Thymus (tissue), 11 donors: ENCODE measurements around the gene MT1M. TPM values are rescaled to one million over a fixed set of nuclear protein-coding genes. Genes with fewer than 3 reads are reported as not detected.

Experiments used
- DNase-seq, 9 donors: peaks; one replicate each; pipeline ENCODE4 v3.0.0-alpha.2; 2013; ENCODE audit warnings: low spot score in 9 of 9, low read depth in 6 of 9, missing footprints in 1 of 9
- H3K27ac ChIP-seq, 2 donors: one replicate each; pipeline ENCODE4 v1.5.1; 2013; ENCODE audit warnings: control low read depth in 1 of 2, low read depth in 1 of 2, low read length in 1 of 2, mild to moderate bottlenecking in 1 of 2, moderate library complexity in 1 of 2
- H3K27me3 ChIP-seq, 2 donors: one replicate each; pipeline ENCODE4 v1.5.1; 2013; ENCODE audit warnings: low read length in 1 of 2; ENCODE audit not compliant: control insufficient read depth in 2 of 2, insufficient read depth in 1 of 2
- H3K36me3 ChIP-seq, 2 donors: one replicate each; pipeline ENCODE4 v1.5.1; 2013; ENCODE audit warnings: low read length in 1 of 2, mild to moderate bottlenecking in 1 of 2, moderate library complexity in 1 of 2; ENCODE audit not compliant: control insufficient read depth in 2 of 2, insufficient read depth in 2 of 2
- H3K4me1 ChIP-seq, 2 donors: one replicate each; pipeline ENCODE4 v1.5.1; 2013; ENCODE audit warnings: low read length in 2 of 2; ENCODE audit not compliant: control insufficient read depth in 2 of 2, insufficient read depth in 2 of 2
- H3K4me3 ChIP-seq, 2 donors: one replicate each; pipeline ENCODE4 v1.5.1; 2013; ENCODE audit warnings: low read length in 2 of 2, control low read depth in 1 of 2, mild to moderate bottlenecking in 1 of 2
- H3K9me3 ChIP-seq, 2 donors: one replicate each; pipeline ENCODE4 v1.5.1; 2013; ENCODE audit warnings: low read length in 1 of 2, mild to moderate bottlenecking in 1 of 2; ENCODE audit not compliant: control insufficient read depth in 2 of 2, insufficient read depth in 1 of 2
- WGBS: extraction: QIAGEN DNeasy Blood & Tissue Kit; methylation state at CpG from one replicate; pipeline ENCODE4 v1.1.7; 2013; 5-methylcytosine and 5-hydroxymethylcytosine counted together
- polyA plus RNA-seq: library from polyadenylated mRNA; stranded (reverse); fragments of 200-250 nt; gene quantifications from one replicate; pipeline ENCODE4 v1.2.3, GENCODE V29; 2013
- total RNA-seq: library from RNA; stranded (reverse); fragments of 120-200 nt; gene quantifications from one replicate; pipeline ENCODE4 v1.2.4, GENCODE V29; 2013
- donor health status: healthy.

The MT1M gene
- total and polyA plus RNA-seq, 2 donors: 0.28 to 97.7 TPM

DNA sequence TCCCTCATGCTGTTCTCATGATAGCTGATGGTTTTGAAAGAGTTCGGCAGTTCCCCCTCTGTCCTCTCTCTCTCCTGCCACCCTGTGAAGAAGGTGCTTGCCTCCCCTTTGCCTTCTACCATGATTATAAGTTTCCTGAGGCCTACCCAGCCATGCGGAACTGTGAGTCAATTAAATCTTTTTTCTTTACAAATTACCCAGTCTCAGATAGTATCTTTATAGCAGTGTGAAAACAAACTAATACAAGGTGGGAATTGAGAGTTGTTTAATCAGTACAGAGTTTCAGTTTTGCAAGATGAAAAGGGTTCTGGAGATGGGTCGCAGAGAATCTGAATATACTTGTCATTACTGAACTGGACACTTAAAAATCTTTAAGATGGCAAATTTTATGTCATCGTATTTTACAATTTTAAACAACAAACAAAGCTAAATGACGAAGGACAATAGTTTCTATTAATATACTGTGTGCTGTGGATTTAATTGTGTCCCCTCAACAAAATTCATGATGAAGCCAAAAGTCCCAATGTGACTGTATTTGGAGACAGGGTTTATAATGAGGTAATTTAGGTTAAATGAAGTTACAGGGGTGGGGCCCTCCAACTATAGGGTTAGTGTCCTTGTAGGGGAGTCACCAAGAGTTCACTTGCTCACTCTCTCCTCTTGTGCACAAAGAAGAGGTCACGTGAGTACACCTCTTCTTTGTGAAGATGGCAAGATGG lies 38.7 kb upstream of the MT1M start:
- DNase-seq: no peak
- Histone ChIP-seq H3K27ac (no peak overlapping the region), H3K27me3 (peaks cover 14 to 31% of the 10 kb centered on the region in 2 donors), H3K36me3 (no peaks in the 10 kb centered on the region), H3K4me1 (peaks cover 4% of the 10 kb centered on the region in 2 donors), H3K4me3 (no peak overlapping the region), H3K9me3 (no peaks in the 10 kb centered on the region)
- WGBS: 97% methylated on average over 6 of the region's 6 CpGs

DNA sequence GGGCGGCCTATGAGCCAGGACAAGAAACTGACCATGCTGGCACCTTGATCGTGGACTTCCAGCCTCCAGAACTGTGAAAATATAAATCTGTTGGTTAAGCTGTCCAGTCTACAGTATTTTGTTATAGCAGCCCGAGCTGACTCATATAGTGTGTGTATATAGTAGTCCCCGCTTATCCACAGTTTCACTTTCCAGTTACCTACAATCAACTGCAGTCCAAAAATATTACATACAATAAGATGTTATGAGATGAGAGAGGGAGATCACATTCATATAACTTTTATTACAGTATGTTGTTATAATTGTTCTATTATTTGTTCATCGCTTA lies 38.2 kb upstream of the MT1M start:
- Histone ChIP-seq H3K4me3 (no peak overlapping the region), H3K4me1 (peaks cover 2 to 4% of the 10 kb centered on the region in 2 donors), H3K36me3 (no peaks in the 10 kb centered on the region), H3K9me3 (no peaks in the 10 kb centered on the region), H3K27ac (no peak overlapping the region), H3K27me3 (peaks cover 9 to 26% of the 10 kb centered on the region in 2 donors)
- no peak for DNase-seq
- WGBS: 85% methylated on average over 5 of the region's 5 CpGs

DNA sequence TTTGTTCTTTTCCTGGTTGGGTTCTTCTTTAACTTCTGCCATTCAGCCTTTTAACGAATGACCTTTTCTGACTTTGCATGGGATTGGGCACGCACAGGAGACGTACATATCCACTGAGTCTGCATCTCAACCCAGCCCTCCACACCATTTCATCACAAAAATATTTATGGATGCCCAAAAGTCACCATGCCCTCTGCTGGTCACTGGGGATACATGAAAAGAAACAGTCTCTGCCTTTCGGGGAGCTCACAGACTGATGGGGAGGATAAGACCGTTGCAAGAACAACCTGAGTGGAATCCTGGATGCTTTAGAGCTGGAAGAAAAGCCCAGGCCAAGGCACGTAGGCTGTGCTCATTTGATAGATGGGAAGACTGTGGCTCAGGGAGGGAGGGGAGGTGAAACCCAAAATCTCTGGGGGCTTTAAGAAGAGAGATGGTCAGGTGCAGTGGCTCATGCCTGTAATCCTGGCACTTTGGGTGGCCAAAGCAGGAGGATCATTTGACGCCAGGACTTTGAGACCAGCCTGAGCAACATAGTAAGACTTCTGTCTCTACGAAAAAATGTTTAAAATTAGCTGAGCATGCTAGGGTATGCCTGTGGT lies 32.0 kb upstream of the MT1M start:
- WGBS: 40% methylated on average over 8 of the region's 8 CpGs

DNA sequence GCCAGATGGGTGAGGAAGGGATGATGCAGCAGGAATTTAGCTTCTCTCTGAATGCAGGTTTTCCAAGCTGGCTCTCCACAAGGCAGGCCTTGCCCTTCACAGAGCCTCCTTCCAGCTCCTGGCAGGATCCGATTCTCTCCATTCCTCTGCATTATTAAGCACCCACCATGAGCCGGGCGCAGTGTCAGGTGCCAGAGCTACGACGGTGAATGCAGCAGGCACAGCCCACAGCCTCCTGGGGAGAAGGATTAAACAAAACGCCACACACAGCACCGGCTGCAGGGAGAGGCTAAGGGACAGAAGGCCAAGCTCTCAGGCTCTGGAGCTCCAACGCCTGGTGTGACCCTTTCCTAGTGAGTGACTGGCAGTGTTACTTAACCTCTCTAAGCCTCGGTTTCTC lies 31.1 kb upstream of the MT1M start:
- H3K27ac ChIP-seq: no peak overlapping the region
- 82% methylated on average over 9 of the region's 9 CpGs for WGBS
- H3K9me3 ChIP-seq: no peaks in the 10 kb centered on the region
- H3K27me3 ChIP-seq: peaks cover 0 to 33% of the 10 kb centered on the region in 2 donors
- no peak overlapping the region for H3K4me3 ChIP-seq
- H3K36me3 ChIP-seq: no peaks in the 10 kb centered on the region
- no peaks in the 10 kb centered on the region for H3K4me1 ChIP-seq
- no peak for DNase-seq

More for the DNA sequence above, 32.0 kb upstream of the MT1M start:
- no peak overlapping the region for H3K27ac ChIP-seq
- peaks cover 0 to 33% of the 10 kb centered on the region in 2 donors for H3K27me3 ChIP-seq
- no peak for DNase-seq
- H3K36me3 ChIP-seq: no peaks in the 10 kb centered on the region
- H3K9me3 ChIP-seq: no peaks in the 10 kb centered on the region
- no peak overlapping the region for H3K4me3 ChIP-seq
- no peaks in the 10 kb centered on the region for H3K4me1 ChIP-seq

- H3K9me3 ChIP-seq: no peaks in the 10 kb centered on the region
- WGBS: 30% methylated on average over 4 of the region's 4 CpGs
- no peak for DNase-seq
Observed at GRCh38 chr16:56603589-56603988, 28.9 kb upstream of the MT1M start.

DNA sequence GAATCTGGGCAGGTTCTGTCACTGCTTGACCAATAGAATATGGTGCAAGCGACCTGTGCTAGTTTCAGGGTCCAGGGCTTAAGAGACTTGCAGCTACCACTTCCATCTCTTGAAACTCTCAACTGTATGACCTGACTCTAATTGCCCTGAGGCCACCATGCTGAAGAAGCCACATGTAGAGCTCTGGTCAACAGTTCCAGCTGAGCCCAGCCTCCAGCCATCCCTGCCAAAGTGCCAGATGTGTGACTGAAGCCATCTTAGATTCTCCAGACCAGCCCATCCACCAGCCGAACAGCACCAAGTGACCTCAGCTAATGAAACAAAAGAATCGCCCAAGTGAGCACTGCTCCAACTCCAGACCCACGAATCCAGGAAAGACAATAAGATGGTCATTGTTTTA lies 27.5 kb upstream of the MT1M start:
- H3K27me3 ChIP-seq: peaks cover 0 to 55% of the 10 kb centered on the region in 2 donors
- no peaks in the 10 kb centered on the region for H3K9me3 ChIP-seq
- no peak overlapping the region for H3K27ac ChIP-seq
- H3K4me3 ChIP-seq: no peak overlapping the region
- H3K4me1 ChIP-seq: peaks cover 6 to 30% of the 10 kb centered on the region in 2 donors
- 98% methylated on average over 4 of the region's 4 CpGs for WGBS
- DNase-seq: no peak
- H3K36me3 ChIP-seq: no peaks in the 10 kb centered on the region

More at GRCh38 chr16:56603589-56603988, 28.9 kb upstream of the MT1M start:
- Histone ChIP-seq H3K27me3 (peaks cover 0 to 46% of the 10 kb centered on the region in 2 donors), H3K4me3 (no peak overlapping the region), H3K4me1 (peaks cover 2 to 16% of the 10 kb centered on the region in 2 donors), H3K36me3 (no peaks in the 10 kb centered on the region), H3K27ac (no peak overlapping the region)

DNA sequence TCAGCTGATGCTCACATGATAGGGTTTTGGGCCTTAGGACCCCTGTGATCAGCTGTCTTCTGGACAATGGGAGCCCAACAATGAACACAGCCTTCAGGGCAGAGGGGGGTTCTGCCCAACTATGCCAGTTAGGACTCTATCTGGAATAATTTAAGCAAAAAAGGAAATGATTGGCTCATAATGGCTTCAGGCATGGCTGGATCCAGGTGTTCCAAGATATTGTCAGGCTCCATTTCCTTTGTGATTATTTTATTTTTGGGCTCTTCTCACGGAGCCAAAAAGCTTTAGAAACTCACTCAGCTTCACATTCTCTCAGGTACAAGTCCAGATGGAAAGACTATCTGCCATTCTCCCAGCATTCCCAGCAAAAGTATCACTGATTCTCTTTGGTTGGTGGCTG lies 27.0 kb upstream of the MT1M start:
- Histone ChIP-seq H3K27me3 (peaks cover 0 to 53% of the 10 kb centered on the region in 2 donors), H3K4me1 (peaks cover 8 to 35% of the 10 kb centered on the region in 2 donors), H3K9me3 (no peaks in the 10 kb centered on the region), H3K27ac (no peak overlapping the region), H3K36me3 (no peaks in the 10 kb centered on the region), H3K4me3 (no peak overlapping the region)
- no peak for DNase-seq
- WGBS: 88% methylated on average over 1 of the region's 1 CpG

DNA sequence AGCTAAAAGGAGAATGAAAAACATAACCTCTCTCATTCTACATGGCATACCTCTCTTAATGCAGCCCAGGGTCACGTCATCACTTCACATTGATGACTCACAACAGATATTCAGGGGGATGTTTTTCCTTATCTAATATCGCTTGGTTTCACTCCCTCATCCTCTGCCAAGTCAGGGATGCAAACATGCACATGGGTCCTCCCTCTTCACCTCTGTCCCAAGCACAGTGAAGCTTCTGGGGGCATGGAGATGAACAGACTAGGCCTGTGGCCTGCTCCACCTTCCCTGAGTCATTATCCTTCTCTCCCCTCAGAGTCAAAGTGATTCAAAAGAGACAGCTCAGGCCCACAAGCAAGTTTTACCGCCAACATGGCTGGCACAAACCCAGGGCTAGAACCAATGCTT lies 26.4 kb upstream of the MT1M start:
- WGBS: 93% methylated on average over 3 of the region's 3 CpGs
- Histone ChIP-seq H3K27ac (peak overlapping the region in 1 of 2 donors; percentile 53), H3K4me1 (peaks cover 11 to 39% of the 10 kb centered on the region in 2 donors), H3K9me3 (no peaks in the 10 kb centered on the region), H3K4me3 (no peak overlapping the region), H3K27me3 (peaks cover 0 to 47% of the 10 kb centered on the region in 2 donors), H3K36me3 (no peaks in the 10 kb centered on the region)
- no peak for DNase-seq

DNA sequence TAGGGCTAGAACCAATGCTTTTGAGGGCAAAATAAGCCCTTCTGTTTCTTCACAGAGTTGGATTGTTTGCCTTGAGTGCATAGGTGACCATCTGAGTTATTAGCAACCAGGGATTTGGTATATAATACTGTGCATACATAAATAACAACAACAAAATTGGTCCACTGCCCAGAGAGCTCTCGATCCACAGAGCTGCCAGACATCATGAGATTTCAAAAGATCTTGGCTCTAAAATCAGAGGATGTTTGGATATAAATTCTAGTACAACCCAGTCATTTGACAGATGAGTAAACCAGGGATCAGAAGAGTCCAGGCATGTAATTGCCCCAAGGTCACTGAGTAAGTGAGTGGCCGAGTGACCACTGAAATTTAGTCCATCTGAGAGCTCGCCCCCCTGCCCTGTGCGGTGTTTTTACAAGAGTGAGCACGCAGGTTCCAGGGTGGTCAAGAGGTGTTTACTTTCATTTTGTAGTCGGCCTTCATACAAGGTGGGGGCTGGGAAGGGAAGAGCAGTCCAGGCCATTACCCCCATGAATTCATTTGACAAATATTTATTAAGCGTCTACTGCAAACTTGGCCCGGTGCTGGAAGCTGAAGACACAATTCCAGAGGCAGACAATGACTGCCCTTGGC lies 25.9 kb upstream of the MT1M start:
- H3K36me3 ChIP-seq: no peaks in the 10 kb centered on the region
- no peak overlapping the region for H3K4me3 ChIP-seq
- 92% methylated on average over 8 of the region's 8 CpGs for WGBS
- peaks cover 11 to 39% of the 10 kb centered on the region in 2 donors for H3K4me1 ChIP-seq
- H3K9me3 ChIP-seq: no peaks in the 10 kb centered on the region
- DNase-seq: no peak
- peaks cover 0 to 42% of the 10 kb centered on the region in 2 donors for H3K27me3 ChIP-seq
- H3K27ac ChIP-seq: peak overlapping the region; percentile 37 to 85
